Measurements from ENCODE around the gene HOXA9.

HOXA9 gene

DNA sequence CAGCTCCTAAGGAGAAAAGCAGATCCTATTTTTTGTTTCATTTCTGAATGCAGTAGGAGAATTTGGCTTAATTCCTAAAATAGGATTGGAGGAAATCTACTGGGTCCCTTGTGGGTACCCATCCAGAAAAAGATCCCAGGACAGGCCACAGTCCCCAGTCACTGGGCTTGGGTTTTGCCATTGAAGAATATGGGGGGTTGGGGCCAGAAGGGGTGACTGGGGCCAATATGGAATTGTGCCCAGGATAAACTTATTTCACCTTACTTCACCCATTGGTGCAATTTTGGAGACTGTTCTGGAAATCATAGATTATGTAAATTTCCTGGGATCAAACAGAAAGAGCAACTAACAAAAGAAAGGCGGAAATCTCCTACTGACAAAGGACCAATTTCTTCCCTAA is 26.9 kb downstream of the HOXA9 start (continued):
- no peak for TF ChIP-seq ZC3H10 (CRISPR knock-in tag; IDR thresholded peaks at IDR 0.05)
- no peak for TF ChIP-seq CSDC2 (CRISPR knock-in tag; IDR thresholded peaks at IDR 0.05)

DNA sequence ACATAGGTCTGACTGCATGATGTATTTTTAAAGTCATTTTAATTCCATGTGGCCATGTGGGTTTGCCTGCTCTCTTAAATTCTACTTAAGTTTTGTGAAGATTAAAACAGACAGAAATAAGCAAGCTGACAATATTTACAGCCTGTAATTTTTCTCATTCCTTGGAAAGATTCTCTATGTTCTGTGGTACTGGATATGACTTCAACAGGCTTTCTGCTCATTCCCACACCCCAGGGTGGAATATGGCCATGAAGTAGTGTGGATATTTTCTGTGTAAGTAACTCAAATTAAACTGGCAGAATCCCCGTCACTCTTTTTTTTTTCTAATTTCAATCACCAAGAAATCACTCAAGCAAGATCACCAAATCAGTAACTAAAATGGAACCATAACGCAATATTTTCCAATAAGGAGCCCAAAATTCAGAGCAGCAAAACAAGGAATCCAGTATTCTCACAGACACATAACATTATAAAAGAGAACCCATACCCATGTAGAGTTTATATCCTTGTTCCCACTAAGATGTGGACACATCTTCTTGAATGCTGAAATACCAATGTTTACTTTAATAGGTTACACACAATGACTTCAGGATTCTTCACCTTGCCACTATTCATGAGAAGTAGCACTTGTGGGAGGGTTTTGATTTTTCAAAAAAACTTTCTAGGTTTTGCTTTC is 27.6 kb downstream of the HOXA9 start:
- no peak for TF ChIP-seq PPARA (CRISPR knock-in tag; IDR thresholded peaks at IDR 0.05; ENCODE audit: borderline replicate concordance)
- TF ChIP-seq ZFP3 (CRISPR knock-in tag; IDR thresholded peaks at IDR 0.05), result no peak
- TF ChIP-seq, protein P1, sequence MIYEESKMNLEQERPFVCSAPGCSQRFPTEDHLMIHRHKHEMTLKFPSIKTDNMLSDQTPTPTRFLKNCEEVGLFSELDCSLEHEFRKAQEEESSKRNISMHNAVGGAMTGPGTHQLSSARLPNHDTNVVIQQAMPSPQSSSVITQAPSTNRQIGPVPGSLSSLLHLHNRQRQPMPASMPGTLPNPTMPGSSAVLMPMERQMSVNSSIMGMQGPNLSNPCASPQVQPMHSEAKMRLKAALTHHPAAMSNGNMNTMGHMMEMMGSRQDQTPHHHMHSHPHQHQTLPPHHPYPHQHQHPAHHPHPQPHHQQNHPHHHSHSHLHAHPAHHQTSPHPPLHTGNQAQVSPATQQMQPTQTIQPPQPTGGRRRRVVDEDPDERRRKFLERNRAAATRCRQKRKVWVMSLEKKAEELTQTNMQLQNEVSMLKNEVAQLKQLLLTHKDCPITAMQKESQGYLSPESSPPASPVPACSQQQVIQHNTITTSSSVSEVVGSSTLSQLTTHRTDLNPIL (CRISPR knock-in tag; IDR thresholded peaks at IDR 0.05; ENCODE audit: low read depth), result no peak
- TF ChIP-seq, protein P2, sequence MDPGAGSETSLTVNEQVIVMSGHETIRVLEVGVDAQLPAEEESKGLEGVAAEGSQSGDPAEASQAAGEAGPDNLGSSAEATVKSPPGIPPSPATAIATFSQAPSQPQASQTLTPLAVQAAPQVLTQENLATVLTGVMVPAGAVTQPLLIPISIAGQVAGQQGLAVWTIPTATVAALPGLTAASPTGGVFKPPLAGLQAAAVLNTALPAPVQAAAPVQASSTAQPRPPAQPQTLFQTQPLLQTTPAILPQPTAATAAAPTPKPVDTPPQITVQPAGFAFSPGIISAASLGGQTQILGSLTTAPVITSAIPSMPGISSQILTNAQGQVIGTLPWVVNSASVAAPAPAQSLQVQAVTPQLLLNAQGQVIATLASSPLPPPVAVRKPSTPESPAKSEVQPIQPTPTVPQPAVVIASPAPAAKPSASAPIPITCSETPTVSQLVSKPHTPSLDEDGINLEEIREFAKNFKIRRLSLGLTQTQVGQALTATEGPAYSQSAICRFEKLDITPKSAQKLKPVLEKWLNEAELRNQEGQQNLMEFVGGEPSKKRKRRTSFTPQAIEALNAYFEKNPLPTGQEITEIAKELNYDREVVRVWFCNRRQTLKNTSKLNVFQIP (CRISPR knock-in tag; IDR thresholded peaks at IDR 0.05; ENCODE audit: borderline replicate concordance, low read depth), result no peak
- TF ChIP-seq TOX (CRISPR knock-in tag; IDR thresholded peaks at IDR 0.05; ENCODE audit: borderline replicate concordance), result no peak
- no peak for TF ChIP-seq OSR1 (CRISPR knock-in tag; IDR thresholded peaks at IDR 0.05)
- TF ChIP-seq ZC3H10 (CRISPR knock-in tag; IDR thresholded peaks at IDR 0.05), result no peak
- no peak for TF ChIP-seq TCF4 (CRISPR knock-in tag; IDR thresholded peaks at IDR 0.05; ENCODE audit: borderline replicate concordance)
- no peak for TF ChIP-seq GLIS3 (CRISPR knock-in tag; IDR thresholded peaks at IDR 0.05)
- TF ChIP-seq ARNTL (CRISPR knock-in tag; IDR thresholded peaks at IDR 0.05; ENCODE audit: borderline replicate concordance, low read depth), result no peak
- no peak for TF ChIP-seq RARB (CRISPR knock-in tag; IDR thresholded peaks at IDR 0.05)
- no peak for TF ChIP-seq CSDC2 (CRISPR knock-in tag; IDR thresholded peaks at IDR 0.05)
- no peak for TF ChIP-seq ZFP30 (CRISPR knock-in tag; IDR thresholded peaks at IDR 0.05)
- TF ChIP-seq SNAI2 (CRISPR knock-in tag; IDR thresholded peaks at IDR 0.05), result no peak
- TF ChIP-seq, protein P3, sequence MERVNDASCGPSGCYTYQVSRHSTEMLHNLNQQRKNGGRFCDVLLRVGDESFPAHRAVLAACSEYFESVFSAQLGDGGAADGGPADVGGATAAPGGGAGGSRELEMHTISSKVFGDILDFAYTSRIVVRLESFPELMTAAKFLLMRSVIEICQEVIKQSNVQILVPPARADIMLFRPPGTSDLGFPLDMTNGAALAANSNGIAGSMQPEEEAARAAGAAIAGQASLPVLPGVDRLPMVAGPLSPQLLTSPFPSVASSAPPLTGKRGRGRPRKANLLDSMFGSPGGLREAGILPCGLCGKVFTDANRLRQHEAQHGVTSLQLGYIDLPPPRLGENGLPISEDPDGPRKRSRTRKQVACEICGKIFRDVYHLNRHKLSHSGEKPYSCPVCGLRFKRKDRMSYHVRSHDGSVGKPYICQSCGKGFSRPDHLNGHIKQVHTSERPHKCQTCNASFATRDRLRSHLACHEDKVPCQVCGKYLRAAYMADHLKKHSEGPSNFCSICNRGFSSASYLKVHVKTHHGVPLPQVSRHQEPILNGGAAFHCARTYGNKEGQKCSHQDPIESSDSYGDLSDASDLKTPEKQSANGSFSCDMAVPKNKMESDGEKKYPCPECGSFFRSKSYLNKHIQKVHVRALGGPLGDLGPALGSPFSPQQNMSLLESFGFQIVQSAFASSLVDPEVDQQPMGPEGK (CRISPR knock-in tag; IDR thresholded peaks at IDR 0.05; ENCODE audit: borderline replicate concordance), result no peak
- TF ChIP-seq, protein P4, sequence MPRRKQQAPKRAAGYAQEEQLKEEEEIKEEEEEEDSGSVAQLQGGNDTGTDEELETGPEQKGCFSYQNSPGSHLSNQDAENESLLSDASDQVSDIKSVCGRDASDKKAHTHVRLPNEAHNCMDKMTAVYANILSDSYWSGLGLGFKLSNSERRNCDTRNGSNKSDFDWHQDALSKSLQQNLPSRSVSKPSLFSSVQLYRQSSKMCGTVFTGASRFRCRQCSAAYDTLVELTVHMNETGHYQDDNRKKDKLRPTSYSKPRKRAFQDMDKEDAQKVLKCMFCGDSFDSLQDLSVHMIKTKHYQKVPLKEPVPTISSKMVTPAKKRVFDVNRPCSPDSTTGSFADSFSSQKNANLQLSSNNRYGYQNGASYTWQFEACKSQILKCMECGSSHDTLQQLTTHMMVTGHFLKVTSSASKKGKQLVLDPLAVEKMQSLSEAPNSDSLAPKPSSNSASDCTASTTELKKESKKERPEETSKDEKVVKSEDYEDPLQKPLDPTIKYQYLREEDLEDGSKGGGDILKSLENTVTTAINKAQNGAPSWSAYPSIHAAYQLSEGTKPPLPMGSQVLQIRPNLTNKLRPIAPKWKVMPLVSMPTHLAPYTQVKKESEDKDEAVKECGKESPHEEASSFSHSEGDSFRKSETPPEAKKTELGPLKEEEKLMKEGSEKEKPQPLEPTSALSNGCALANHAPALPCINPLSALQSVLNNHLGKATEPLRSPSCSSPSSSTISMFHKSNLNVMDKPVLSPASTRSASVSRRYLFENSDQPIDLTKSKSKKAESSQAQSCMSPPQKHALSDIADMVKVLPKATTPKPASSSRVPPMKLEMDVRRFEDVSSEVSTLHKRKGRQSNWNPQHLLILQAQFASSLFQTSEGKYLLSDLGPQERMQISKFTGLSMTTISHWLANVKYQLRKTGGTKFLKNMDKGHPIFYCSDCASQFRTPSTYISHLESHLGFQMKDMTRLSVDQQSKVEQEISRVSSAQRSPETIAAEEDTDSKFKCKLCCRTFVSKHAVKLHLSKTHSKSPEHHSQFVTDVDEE (CRISPR knock-in tag; IDR thresholded peaks at IDR 0.05), result no peak
- ATAC-seq, result no peak

DNA sequence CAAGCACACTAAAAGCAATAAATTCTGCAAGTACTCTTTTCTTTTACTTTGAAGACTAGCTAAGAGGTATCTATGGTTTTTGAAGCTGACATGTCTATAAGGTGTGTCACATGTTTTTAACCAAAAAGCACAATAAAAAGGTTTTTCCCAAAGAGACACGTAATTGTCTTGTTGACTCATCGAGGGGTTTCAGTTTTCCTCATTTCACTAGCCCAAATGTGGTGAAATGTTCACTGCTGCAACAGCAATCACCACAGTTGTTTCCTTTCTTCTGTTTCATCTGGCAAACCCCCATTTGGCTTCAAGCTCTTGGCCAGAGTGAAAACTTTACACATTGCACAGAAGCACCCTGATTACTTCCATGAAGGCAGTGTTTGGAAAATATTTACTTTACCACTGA is 30.9 kb downstream of the HOXA9 start:
- no peak for TF ChIP-seq OSR1 (CRISPR knock-in tag; IDR thresholded peaks at IDR 0.05)
- TF ChIP-seq ZNF70 (CRISPR knock-in tag; IDR thresholded peaks at IDR 0.05), result no peak
- TF ChIP-seq TOX (CRISPR knock-in tag; IDR thresholded peaks at IDR 0.05; ENCODE audit: borderline replicate concordance), result no peak
- no peak for ATAC-seq

DNA sequence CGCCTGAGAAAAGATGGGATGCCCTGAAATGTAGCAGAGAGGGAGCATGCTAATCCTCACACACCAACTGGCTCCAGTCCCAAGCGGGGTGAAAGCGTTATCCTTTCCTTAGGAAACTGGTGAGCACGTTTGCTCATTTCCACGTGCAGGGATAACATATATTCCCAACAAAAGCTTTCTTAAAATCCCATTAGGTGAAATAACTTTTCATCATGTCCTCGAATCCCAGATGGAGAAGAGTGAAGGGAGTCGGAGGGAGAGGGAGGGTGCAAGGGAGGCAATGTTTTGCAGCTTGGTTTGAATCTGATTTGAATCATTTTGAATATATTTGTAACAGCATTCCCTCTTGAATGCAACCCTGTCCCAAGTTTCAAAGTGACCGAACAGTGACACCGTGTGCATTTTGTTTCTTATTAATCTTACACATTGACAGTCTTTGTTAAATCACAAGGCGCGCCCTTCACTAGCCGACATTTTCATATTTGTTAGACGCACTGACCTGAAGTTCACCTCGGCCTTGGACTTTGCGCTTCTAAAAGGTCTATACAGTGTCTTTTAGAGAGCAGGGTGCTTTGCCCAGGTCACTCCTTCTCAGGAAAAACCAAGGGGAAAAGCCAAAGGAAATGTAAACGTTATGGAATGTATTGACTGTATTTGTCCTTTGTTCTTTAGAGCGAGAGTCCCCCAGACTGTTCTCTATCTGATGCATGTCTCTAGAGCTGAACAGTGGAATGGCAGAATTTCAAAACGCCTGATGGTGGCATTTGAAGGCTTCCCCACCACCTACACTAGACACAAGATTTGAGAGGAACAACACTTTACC is 31.7 kb downstream of the HOXA9 start:
- no peak for TF ChIP-seq OSR1 (CRISPR knock-in tag; IDR thresholded peaks at IDR 0.05)
- TF ChIP-seq ZFP3 (CRISPR knock-in tag; IDR thresholded peaks at IDR 0.05), result no peak
- TF ChIP-seq ZFP30 (CRISPR knock-in tag; IDR thresholded peaks at IDR 0.05), result no peak
- no peak for TF ChIP-seq ZNF70 (CRISPR knock-in tag; IDR thresholded peaks at IDR 0.05)
- no peak for TF ChIP-seq TOX (CRISPR knock-in tag; IDR thresholded peaks at IDR 0.05; ENCODE audit: borderline replicate concordance)
- TF ChIP-seq, protein P1 (CRISPR knock-in tag; IDR thresholded peaks at IDR 0.05; ENCODE audit: low read depth), result no peak
- no peak for TF ChIP-seq TCF4 (CRISPR knock-in tag; IDR thresholded peaks at IDR 0.05; ENCODE audit: borderline replicate concordance)
- no peak for ATAC-seq
